Suprapubic skin (tissue), 4 donors: ENCODE measurements around the gene PAOX. TPM values are rescaled to one million over a fixed set of nuclear protein-coding genes. Genes with fewer than 3 reads are reported as not detected.

Experiments used
- DNase-seq, 2 donors: peaks; one replicate each; pipeline ENCODE4 v3.0.0-alpha.2; 2019; ENCODE audit warnings: low spot score in 2 of 2
- H3K27ac ChIP-seq: fragments of 200-600 bp; sonication (generic); one replicate; pipeline ENCODE4 v1.5.1; 2019
- H3K27me3 ChIP-seq: fragments of 200-600 bp; sonication (generic); one replicate; pipeline ENCODE4 v1.5.1; 2019
- H3K36me3 ChIP-seq: fragments of 200-600 bp; sonication (generic); one replicate; pipeline ENCODE4 v1.5.1; 2019
- H3K4me1 ChIP-seq: fragments of 200-600 bp; sonication (generic); one replicate; pipeline ENCODE4 v1.5.1; 2019
- H3K4me3 ChIP-seq: fragments of 200-600 bp; sonication (generic); one replicate; pipeline ENCODE4 v1.5.1; 2019; ENCODE audit warnings: mild to moderate bottlenecking
- H3K9me3 ChIP-seq: fragments of 200-600 bp; sonication (generic); one replicate; pipeline ENCODE4 v1.5.1; 2019
- CTCF ChIP-seq, 2 donors: fragments of 200-600 bp in 1 of 2; fragments of 450-650 bp in 1 of 2; sonication (generic) in 1 of 2; IDR thresholded peaks; one replicate each; pipeline ENCODE4 v1.5.1; 2016 to 2019; ENCODE audit warnings: antibody characterized with exemption in 2 of 2, mild to moderate bottlenecking in 1 of 2, moderate library complexity in 1 of 2
- EP300 ChIP-seq: sonication (generic); formaldehyde crosslinking; IDR thresholded peaks from one replicate; pipeline ENCODE4 v1.6.1; 2017; ENCODE audit warnings: antibody characterized with exemption
- POLR2A ChIP-seq, 2 donors: fragments of 450-650 bp; IDR thresholded peaks; one replicate each; pipeline ENCODE4 v1.6.1; 2017; ENCODE audit warnings: antibody characterized with exemption in 2 of 2, mild to moderate bottlenecking in 2 of 2, moderate library complexity in 2 of 2
- POLR2AphosphoS5 ChIP-seq, 3 donors: sonication (generic); formaldehyde crosslinking; IDR thresholded peaks; one replicate each; pipeline ENCODE4 v1.6.1; 2017; ENCODE audit warnings: antibody characterized with exemption in 3 of 3
- WGBS: methylation state at CpG from one replicate; pipeline ENCODE4 v1.1.5; 2018; 5-methylcytosine and 5-hydroxymethylcytosine counted together
- total RNA-seq, 4 donors: library from RNA; depleted of rRNA; stranded (reverse); fragments of >200 nt; gene quantifications; one replicate each; pipeline ENCODE4 v1.1.0, GENCODE V29; 2016

PAOX gene
- 10 to 100 TPM in 2 of 4 donors, 1 to 10 TPM in 2; 7.8 to 23.4 (median 14.3) TPM for total RNA-seq

- no CpG with 5 or more reads among the region's 78 CpGs for WGBS
- Histone ChIP-seq H3K4me3 (peak within 1 kb of the TSS; percentile 92), H3K36me3 (peaks cover 8% of the 10 kb centered on the region), H3K27ac (peak within 1 kb of the TSS; percentile 82), H3K27me3 (no peaks in the 10 kb centered on the region), H3K4me1 (peaks cover 20% of the 10 kb centered on the region), H3K9me3 (no peaks in the 10 kb centered on the region)
- DNase-seq, result peak in 1 of 2 donors; percentile 85
- TF ChIP-seq POLR2AphosphoS5 (IDR thresholded peaks at IDR 0.05), result no peak
- TF ChIP-seq CTCF (IDR thresholded peaks at IDR 0.05), result no peak
- TF ChIP-seq POLR2A (IDR thresholded peaks at IDR 0.05), result no peak
- no peak for TF ChIP-seq EP300
These were observed at the start of gene PAOX for GRCh38 chr10:133379152-133379800. TSS of gene PAOX (plus strand) at chr10:133379262. CDS start at chr10:133379317, 55 bp downstream.

GRCh38 chr10:133329491-133330202 lies 49.4 kb upstream of the PAOX start:
- DNase-seq, result peak in 1 of 2 donors; percentile 91
- 9% methylated on average over 37 of the region's 37 CpGs for WGBS
- H3K36me3 ChIP-seq, result no peaks in the 10 kb centered on the region
- TF ChIP-seq CTCF (IDR thresholded peaks at IDR 0.05) (peak; percentile 70 to 98), POLR2A (IDR thresholded peaks at IDR 0.05) (no peak)
- H3K27ac ChIP-seq, result no peak overlapping the region
- H3K4me1 ChIP-seq, result peaks cover 23% of the 10 kb centered on the region
- peaks cover 82% of the 10 kb centered on the region for H3K27me3 ChIP-seq
- peak overlapping the region; percentile 17 for H3K4me3 ChIP-seq
- H3K9me3 ChIP-seq, result no peaks in the 10 kb centered on the region

GRCh38 chr10:133332936-133333699 lies 45.9 kb upstream of the PAOX start:
- 82% methylated on average over 30 of the region's 30 CpGs for WGBS
- H3K9me3 ChIP-seq, result no peaks in the 10 kb centered on the region
- H3K27ac ChIP-seq, result no peak overlapping the region
- DNase-seq, result no peak
- H3K4me3 ChIP-seq, result no peak overlapping the region
- peaks cover 82% of the 10 kb centered on the region for H3K27me3 ChIP-seq
- H3K4me1 ChIP-seq, result peaks cover 29% of the 10 kb centered on the region
- TF ChIP-seq POLR2A (IDR thresholded peaks at IDR 0.05), result no peak
- no peak for TF ChIP-seq CTCF (IDR thresholded peaks at IDR 0.05)
- no peak for TF ChIP-seq POLR2AphosphoS5 (IDR thresholded peaks at IDR 0.05)
- TF ChIP-seq EP300, result no peak
- no peaks in the 10 kb centered on the region for H3K36me3 ChIP-seq

- Histone ChIP-seq H3K4me1 (peaks cover 27% of the 10 kb centered on the region), H3K27me3 (peaks cover 76% of the 10 kb centered on the region), H3K9me3 (no peaks in the 10 kb centered on the region), H3K27ac (no peak overlapping the region), H3K36me3 (no peaks in the 10 kb centered on the region), H3K4me3 (peak overlapping the region; percentile 38)
- no peak for DNase-seq
- 38% methylated on average over 18 of the region's 51 CpGs for WGBS
- TF ChIP-seq EP300, result no peak
- TF ChIP-seq POLR2A (IDR thresholded peaks at IDR 0.05), result no peak
- TF ChIP-seq CTCF (IDR thresholded peaks at IDR 0.05), result no peak
- no peak for TF ChIP-seq POLR2AphosphoS5 (IDR thresholded peaks at IDR 0.05)
These were observed 44.4 kb upstream of the PAOX start for GRCh38 chr10:133334503-133335245.
